ENCODE measurements around the gene LRP3. TPM values are rescaled to one million over a fixed set of nuclear protein-coding genes. Genes with fewer than 3 reads are reported as not detected.

Gene LRP3
- polyA plus RNA-seq (2013, experiment 1 of 2) = 27.7 TPM
- polyA plus RNA-seq (2013, experiment 2 of 2) = 25.6 TPM

DNA sequence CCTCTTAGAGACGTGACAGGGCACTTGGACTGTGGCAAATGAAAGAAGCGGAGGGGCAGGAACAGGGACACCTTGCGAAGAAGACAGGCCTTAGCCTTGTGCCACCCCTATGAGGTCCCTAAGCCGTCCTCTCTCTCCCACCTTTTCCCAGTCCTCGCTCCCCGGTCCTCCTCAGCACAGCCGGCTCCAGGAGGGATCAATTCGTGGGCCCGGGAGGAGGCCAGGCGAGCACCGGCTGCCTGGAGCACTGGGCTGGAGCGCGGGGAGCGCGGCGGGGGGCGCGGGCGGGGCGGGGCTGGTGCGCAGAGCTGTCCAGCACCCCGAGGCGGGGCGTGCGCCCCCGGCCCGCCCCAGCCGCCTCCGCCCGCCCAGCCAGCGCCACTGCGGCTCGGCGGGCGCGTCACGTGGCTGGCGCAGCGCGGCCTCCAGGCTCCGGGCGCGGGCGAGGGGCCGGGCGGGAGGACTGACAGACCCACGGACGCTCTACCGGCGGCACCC, at the start of gene LRP3:
Gene LRP3 (plus strand): TSS at position 466 of the 498 bp plus-strand sequence. CDS start 456 bp downstream, outside the sequence.
- H3K36me3 ChIP-seq (ENCODE audit: control insufficient read depth in 1 of 2, insufficient read depth in 2 of 2, low read depth in 1 of 2, low read length in 2 of 2) = peaks cover 18% of the 10 kb centered on the region in 2 experiments
- H3K14ac ChIP-seq (ENCODE audit: low read length in 2 of 2) = peak within 1 kb of the TSS in 1 of 2 experiments; percentile 27
- H3K27ac ChIP-seq (ENCODE audit: low read length, poor library complexity, severe bottlenecking) = no peak within 1 kb of the TSS
- H2AFZ ChIP-seq (ENCODE audit: low read depth, low read length) = peak within 1 kb of the TSS; percentile 49
- H3K9ac ChIP-seq (ENCODE audit: low read length) = peak within 1 kb of the TSS; percentile 81
- H3K27me3 ChIP-seq (ENCODE audit: control insufficient read depth in 1 of 2, insufficient read depth in 1 of 2, low read length in 2 of 2) = peaks cover 9 to 26% of the 10 kb centered on the region in 2 experiments
- H3K9me3 ChIP-seq (ENCODE audit: control insufficient read depth, low read length) = no peaks in the 10 kb centered on the region
- H2AK5ac ChIP-seq (ENCODE audit: low read length, severe bottlenecking) = no peak within 1 kb of the TSS
- H2BK5ac ChIP-seq (ENCODE audit: low read depth, low read length, poor library complexity, severe bottlenecking) = no peak within 1 kb of the TSS
- peak within 1 kb of the TSS; percentile 80 for H2BK15ac ChIP-seq (ENCODE audit: low read depth, poor library complexity, severe bottlenecking)
- no peak within 1 kb of the TSS for H3K4ac ChIP-seq (ENCODE audit: low read depth in 1 of 2, low read length in 2 of 2)
- H3K4me3 ChIP-seq (ENCODE audit: insufficient read depth in 1 of 2, low read depth in 1 of 2, low read length in 2 of 2) = peak within 1 kb of the TSS; percentile 67 to 80
- H3K79me1 ChIP-seq (replicated peaks; ENCODE audit: low read length, poor library complexity, severe bottlenecking) = peaks cover 2% of the 10 kb centered on the region
- peak within 1 kb of the TSS; percentile 93 for H3K4me2 ChIP-seq (ENCODE audit: low read length, poor library complexity, severe bottlenecking)
- no peak within 1 kb of the TSS for H2BK120ac ChIP-seq (ENCODE audit: low read depth, low read length)
- H4K8ac ChIP-seq (ENCODE audit: low read length) = no peak within 1 kb of the TSS
- H3K23ac ChIP-seq (ENCODE audit: low read length in 2 of 2) = peak within 1 kb of the TSS in 1 of 2 experiments; percentile 90
- peaks cover 12% of the 10 kb centered on the region for H3K4me1 ChIP-seq (ENCODE audit: control insufficient read depth, insufficient read depth, low read depth, low read length)
- 33% methylated on average over 7 of the region's 50 CpGs for WGBS
- H2BK12ac ChIP-seq (ENCODE audit: low read length in 2 of 2) = peak within 1 kb of the TSS in 1 of 2 experiments; percentile 15
- peak; percentile 34 for DNase-seq
- H3K18ac ChIP-seq (ENCODE audit: low read depth in 1 of 2, low read length in 2 of 2) = peak within 1 kb of the TSS; percentile 16 to 67
- H4K91ac ChIP-seq (ENCODE audit: low read length) = no peak within 1 kb of the TSS

GRCh38 chr19:33146209-33146608, 47.9 kb upstream of the LRP3 start:
- Histone ChIP-seq H3K18ac (ENCODE audit: low read depth in 1 of 2, low read length in 2 of 2) (no peak overlapping the region), H3K4me1 (ENCODE audit: control insufficient read depth, insufficient read depth, low read depth, low read length) (peaks cover 5% of the 10 kb centered on the region), H4K91ac (ENCODE audit: low read length) (no peak overlapping the region), H3K36me3 (ENCODE audit: control insufficient read depth in 1 of 2, insufficient read depth in 2 of 2, low read depth in 1 of 2, low read length in 2 of 2) (no peaks in the 10 kb centered on the region), H2BK5ac (ENCODE audit: low read depth, low read length, poor library complexity, severe bottlenecking) (no peak overlapping the region), H3K4me3 (ENCODE audit: insufficient read depth in 1 of 2, low read depth in 1 of 2, low read length in 2 of 2) (no peak overlapping the region), H2AK5ac (ENCODE audit: low read length, severe bottlenecking) (no peak overlapping the region), H2AFZ (ENCODE audit: low read depth, low read length) (no peak overlapping the region), H3K79me1 (replicated peaks; ENCODE audit: low read length, poor library complexity, severe bottlenecking) (no peaks in the 10 kb centered on the region), H3K23ac (ENCODE audit: low read length in 2 of 2) (no peak overlapping the region), H3K4ac (ENCODE audit: low read depth in 1 of 2, low read length in 2 of 2) (no peak overlapping the region), H3K4me2 (ENCODE audit: low read length, poor library complexity, severe bottlenecking) (no peak overlapping the region), H3K9ac (ENCODE audit: low read length) (no peak overlapping the region), H4K8ac (ENCODE audit: low read length) (no peak overlapping the region), H3K9me3 (ENCODE audit: control insufficient read depth, low read length) (no peaks in the 10 kb centered on the region), H2BK12ac (ENCODE audit: low read length in 2 of 2) (no peak overlapping the region), H3K27me3 (ENCODE audit: control insufficient read depth in 1 of 2, insufficient read depth in 1 of 2, low read length in 2 of 2) (peaks cover 0 to 6% of the 10 kb centered on the region in 2 experiments), H2BK120ac (ENCODE audit: low read depth, low read length) (no peak overlapping the region), H3K27ac (ENCODE audit: low read length, poor library complexity, severe bottlenecking) (no peak overlapping the region), H3K14ac (ENCODE audit: low read length in 2 of 2) (no peak overlapping the region), H2BK15ac (ENCODE audit: low read depth, poor library complexity, severe bottlenecking) (no peak overlapping the region)
- DNase-seq = no peak
- 94% methylated on average over 9 of the region's 9 CpGs for WGBS

GRCh38 chr19:33147538-33147937, 46.6 kb upstream of the LRP3 start:
- no peak overlapping the region for H2BK120ac ChIP-seq (ENCODE audit: low read depth, low read length)
- H3K4me3 ChIP-seq (ENCODE audit: insufficient read depth in 1 of 2, low read depth in 1 of 2, low read length in 2 of 2) = no peak overlapping the region
- no peak overlapping the region for H4K91ac ChIP-seq (ENCODE audit: low read length)
- H2BK15ac ChIP-seq (ENCODE audit: low read depth, poor library complexity, severe bottlenecking) = no peak overlapping the region
- H3K9me3 ChIP-seq (ENCODE audit: control insufficient read depth, low read length) = no peaks in the 10 kb centered on the region
- H3K23ac ChIP-seq (ENCODE audit: low read length in 2 of 2) = no peak overlapping the region
- H4K8ac ChIP-seq (ENCODE audit: low read length) = no peak overlapping the region
- no peak overlapping the region for H3K4ac ChIP-seq (ENCODE audit: low read depth in 1 of 2, low read length in 2 of 2)
- no peak overlapping the region for H2AFZ ChIP-seq (ENCODE audit: low read depth, low read length)
- no peak for DNase-seq
- no peak overlapping the region for H3K14ac ChIP-seq (ENCODE audit: low read length in 2 of 2)
- no peak overlapping the region for H3K9ac ChIP-seq (ENCODE audit: low read length)
- H2BK5ac ChIP-seq (ENCODE audit: low read depth, low read length, poor library complexity, severe bottlenecking) = no peak overlapping the region
- no peak overlapping the region for H3K18ac ChIP-seq (ENCODE audit: low read depth in 1 of 2, low read length in 2 of 2)
- WGBS = 92% methylated on average over 6 of the region's 6 CpGs
- H3K4me2 ChIP-seq (ENCODE audit: low read length, poor library complexity, severe bottlenecking) = no peak overlapping the region
- H3K27me3 ChIP-seq (ENCODE audit: control insufficient read depth in 1 of 2, insufficient read depth in 1 of 2, low read length in 2 of 2) = no peaks in the 10 kb centered on the region
- no peaks in the 10 kb centered on the region for H3K79me1 ChIP-seq (replicated peaks; ENCODE audit: low read length, poor library complexity, severe bottlenecking)
- H2BK12ac ChIP-seq (ENCODE audit: low read length in 2 of 2) = no peak overlapping the region
- H3K4me1 ChIP-seq (ENCODE audit: control insufficient read depth, insufficient read depth, low read depth, low read length) = peaks cover 5% of the 10 kb centered on the region
- H3K36me3 ChIP-seq (ENCODE audit: control insufficient read depth in 1 of 2, insufficient read depth in 2 of 2, low read depth in 1 of 2, low read length in 2 of 2) = no peaks in the 10 kb centered on the region
- H3K27ac ChIP-seq (ENCODE audit: low read length, poor library complexity, severe bottlenecking) = no peak overlapping the region
- H2AK5ac ChIP-seq (ENCODE audit: low read length, severe bottlenecking) = no peak overlapping the region

- no peak overlapping the region for H3K18ac ChIP-seq (ENCODE audit: low read depth in 1 of 2, low read length in 2 of 2)
- no peak overlapping the region for H2BK5ac ChIP-seq (ENCODE audit: low read depth, low read length, poor library complexity, severe bottlenecking)
- no peak overlapping the region for H3K4ac ChIP-seq (ENCODE audit: low read depth in 1 of 2, low read length in 2 of 2)
- no peak overlapping the region for H3K4me2 ChIP-seq (ENCODE audit: low read length, poor library complexity, severe bottlenecking)
- no peaks in the 10 kb centered on the region for H3K9me3 ChIP-seq (ENCODE audit: control insufficient read depth, low read length)
- no peaks in the 10 kb centered on the region for H3K79me1 ChIP-seq (replicated peaks; ENCODE audit: low read length, poor library complexity, severe bottlenecking)
- H3K23ac ChIP-seq (ENCODE audit: low read length in 2 of 2) = no peak overlapping the region
- H2BK120ac ChIP-seq (ENCODE audit: low read depth, low read length) = no peak overlapping the region
- H3K4me3 ChIP-seq (ENCODE audit: insufficient read depth in 1 of 2, low read depth in 1 of 2, low read length in 2 of 2) = no peak overlapping the region
- 76% methylated on average over 14 of the region's 14 CpGs for WGBS
- peaks cover 0 to 3% of the 10 kb centered on the region in 2 experiments for H3K27me3 ChIP-seq (ENCODE audit: control insufficient read depth in 1 of 2, insufficient read depth in 1 of 2, low read length in 2 of 2)
- H2BK12ac ChIP-seq (ENCODE audit: low read length in 2 of 2) = no peak overlapping the region
- H3K27ac ChIP-seq (ENCODE audit: low read length, poor library complexity, severe bottlenecking) = no peak overlapping the region
- H3K14ac ChIP-seq (ENCODE audit: low read length in 2 of 2) = no peak overlapping the region
- DNase-seq = no peak
- H4K8ac ChIP-seq (ENCODE audit: low read length) = no peak overlapping the region
- peaks cover 5% of the 10 kb centered on the region for H3K4me1 ChIP-seq (ENCODE audit: control insufficient read depth, insufficient read depth, low read depth, low read length)
- no peak overlapping the region for H2AFZ ChIP-seq (ENCODE audit: low read depth, low read length)
- H4K91ac ChIP-seq (ENCODE audit: low read length) = no peak overlapping the region
- H3K36me3 ChIP-seq (ENCODE audit: control insufficient read depth in 1 of 2, insufficient read depth in 2 of 2, low read depth in 1 of 2, low read length in 2 of 2) = no peaks in the 10 kb centered on the region
- H2AK5ac ChIP-seq (ENCODE audit: low read length, severe bottlenecking) = no peak overlapping the region
- H3K9ac ChIP-seq (ENCODE audit: low read length) = no peak overlapping the region
- H2BK15ac ChIP-seq (ENCODE audit: low read depth, poor library complexity, severe bottlenecking) = no peak overlapping the region
Measured at GRCh38 chr19:33150852-33151518, 43.1 kb upstream of the LRP3 start.

Data from mesenchymal stem cell (in vitro differentiated cells and primary cell).